ENCODE data around the gene ADGRL3.

The ADGRL3 gene

GRCh38 chr4:61994036-61994435 lies 793.9 kb downstream of the ADGRL3 start:
- no peak overlapping the region for H3K4me3 Mint-ChIP-seq
- H3K36me3 Mint-ChIP-seq (ENCODE audit: insufficient read depth) = no peaks in the 10 kb centered on the region
- DNase-seq (ENCODE audit: low spot score in 2 of 2) = no peak
- H3K27ac Mint-ChIP-seq (ENCODE audit: low read depth) = no peak overlapping the region
- no peaks in the 10 kb centered on the region for H3K27me3 Mint-ChIP-seq
- H3K9me3 Mint-ChIP-seq = peaks cover 6% of the 10 kb centered on the region
- H3K4me1 Mint-ChIP-seq = no peaks in the 10 kb centered on the region
- no peak for ATAC-seq (replicated peaks; ENCODE audit: extremely low read depth, poor library complexity, severe bottlenecking)

- Mint-ChIP-seq H3K4me3 (no peak overlapping the region), H3K4me1 (no peaks in the 10 kb centered on the region), H3K27me3 (no peaks in the 10 kb centered on the region), H3K36me3 (ENCODE audit: insufficient read depth) (no peaks in the 10 kb centered on the region), H3K9me3 (peaks cover 6% of the 10 kb centered on the region), H3K27ac (ENCODE audit: low read depth) (no peak overlapping the region)
- ATAC-seq (replicated peaks; ENCODE audit: extremely low read depth, poor library complexity, severe bottlenecking) (no peak), DNase-seq (ENCODE audit: low spot score in 2 of 2) (no peak)
These were observed 795.7 kb downstream of the ADGRL3 start for GRCh38 chr4:61995717-61996340.

GRCh38 chr4:61996943-61997342 lies 796.8 kb downstream of the ADGRL3 start:
- Mint-ChIP-seq H3K36me3 (ENCODE audit: insufficient read depth) (no peaks in the 10 kb centered on the region), H3K9me3 (peaks cover 8% of the 10 kb centered on the region), H3K27ac (ENCODE audit: low read depth) (no peak overlapping the region), H3K4me1 (no peaks in the 10 kb centered on the region), H3K4me3 (no peak overlapping the region), H3K27me3 (no peaks in the 10 kb centered on the region)
- DNase-seq (ENCODE audit: low spot score in 2 of 2) (no peak), ATAC-seq (replicated peaks; ENCODE audit: extremely low read depth, poor library complexity, severe bottlenecking) (no peak)

GRCh38 chr4:61997831-61998230 lies 797.7 kb downstream of the ADGRL3 start:
- Mint-ChIP-seq H3K4me1 (no peaks in the 10 kb centered on the region), H3K27ac (ENCODE audit: low read depth) (no peak overlapping the region), H3K9me3 (peaks cover 11% of the 10 kb centered on the region), H3K27me3 (no peaks in the 10 kb centered on the region), H3K36me3 (ENCODE audit: insufficient read depth) (no peaks in the 10 kb centered on the region), H3K4me3 (no peak overlapping the region)
- DNase-seq (ENCODE audit: low spot score in 2 of 2) (no peak), ATAC-seq (replicated peaks; ENCODE audit: extremely low read depth, poor library complexity, severe bottlenecking) (no peak)

- ATAC-seq (replicated peaks; ENCODE audit: extremely low read depth, poor library complexity, severe bottlenecking) (no peak), DNase-seq (ENCODE audit: low spot score in 2 of 2) (no peak)
- peaks cover 24% of the 10 kb centered on the region for H3K9me3 Mint-ChIP-seq
- no peak overlapping the region for H3K27ac Mint-ChIP-seq (ENCODE audit: low read depth)
- H3K27me3 Mint-ChIP-seq = no peaks in the 10 kb centered on the region
- H3K4me3 Mint-ChIP-seq = no peak overlapping the region
- no peaks in the 10 kb centered on the region for H3K36me3 Mint-ChIP-seq (ENCODE audit: insufficient read depth)
- H3K4me1 Mint-ChIP-seq = no peaks in the 10 kb centered on the region
These were observed 803.6 kb downstream of the ADGRL3 start for GRCh38 chr4:62003695-62004094.

- DNase-seq (ENCODE audit: low spot score in 2 of 2) (no peak), ATAC-seq (replicated peaks; ENCODE audit: extremely low read depth, poor library complexity, severe bottlenecking) (no peak)
- H3K27me3 Mint-ChIP-seq = no peaks in the 10 kb centered on the region
- no peak overlapping the region for H3K27ac Mint-ChIP-seq (ENCODE audit: low read depth)
- H3K4me3 Mint-ChIP-seq = no peak overlapping the region
- no peaks in the 10 kb centered on the region for H3K4me1 Mint-ChIP-seq
- H3K36me3 Mint-ChIP-seq (ENCODE audit: insufficient read depth) = no peaks in the 10 kb centered on the region
- peaks cover 24% of the 10 kb centered on the region for H3K9me3 Mint-ChIP-seq
These were observed 804.8 kb downstream of the ADGRL3 start for GRCh38 chr4:62004881-62005280.

- H3K4me3 Mint-ChIP-seq = no peak overlapping the region
- H3K9me3 Mint-ChIP-seq = peaks cover 24% of the 10 kb centered on the region
- no peaks in the 10 kb centered on the region for H3K27me3 Mint-ChIP-seq
- H3K4me1 Mint-ChIP-seq = no peaks in the 10 kb centered on the region
- H3K27ac Mint-ChIP-seq (ENCODE audit: low read depth) = no peak overlapping the region
- ATAC-seq (replicated peaks; ENCODE audit: extremely low read depth, poor library complexity, severe bottlenecking) = no peak
- no peak for DNase-seq (ENCODE audit: low spot score in 2 of 2)
- no peaks in the 10 kb centered on the region for H3K36me3 Mint-ChIP-seq (ENCODE audit: insufficient read depth)
These were observed 806.0 kb downstream of the ADGRL3 start for GRCh38 chr4:62006108-62006507.

GRCh38 chr4:62015043-62015739 lies 815.1 kb downstream of the ADGRL3 start:
- no peak for DNase-seq (ENCODE audit: low spot score in 2 of 2)
- Mint-ChIP-seq H3K36me3 (ENCODE audit: insufficient read depth) (no peaks in the 10 kb centered on the region), H3K27ac (ENCODE audit: low read depth) (no peak overlapping the region), H3K27me3 (no peaks in the 10 kb centered on the region), H3K9me3 (peaks cover 30% of the 10 kb centered on the region), H3K4me3 (no peak overlapping the region), H3K4me1 (no peaks in the 10 kb centered on the region)
- ATAC-seq (replicated peaks; ENCODE audit: extremely low read depth, poor library complexity, severe bottlenecking) = no peak

GRCh38 chr4:62018537-62018936 lies 818.4 kb downstream of the ADGRL3 start:
- DNase-seq (ENCODE audit: low spot score in 2 of 2) (no peak), ATAC-seq (replicated peaks; ENCODE audit: extremely low read depth, poor library complexity, severe bottlenecking) (no peak)
- Mint-ChIP-seq H3K4me3 (no peak overlapping the region), H3K27ac (ENCODE audit: low read depth) (no peak overlapping the region), H3K27me3 (no peaks in the 10 kb centered on the region), H3K36me3 (ENCODE audit: insufficient read depth) (no peaks in the 10 kb centered on the region), H3K9me3 (peaks cover 21% of the 10 kb centered on the region), H3K4me1 (no peaks in the 10 kb centered on the region)

GRCh38 chr4:62023633-62024032 lies 823.5 kb downstream of the ADGRL3 start:
- Mint-ChIP-seq H3K27ac (ENCODE audit: low read depth) (no peak overlapping the region), H3K4me1 (no peaks in the 10 kb centered on the region), H3K27me3 (no peaks in the 10 kb centered on the region), H3K36me3 (ENCODE audit: insufficient read depth) (no peaks in the 10 kb centered on the region), H3K4me3 (no peak overlapping the region), H3K9me3 (peaks cover 7% of the 10 kb centered on the region)
- no peak for ATAC-seq (replicated peaks; ENCODE audit: extremely low read depth, poor library complexity, severe bottlenecking)
- DNase-seq (ENCODE audit: low spot score in 2 of 2) = no peak

- Mint-ChIP-seq H3K4me1 (no peaks in the 10 kb centered on the region), H3K27ac (ENCODE audit: low read depth) (no peak overlapping the region), H3K4me3 (no peak overlapping the region), H3K9me3 (peaks cover 11% of the 10 kb centered on the region), H3K36me3 (ENCODE audit: insufficient read depth) (no peaks in the 10 kb centered on the region), H3K27me3 (no peaks in the 10 kb centered on the region)
- ATAC-seq (replicated peaks; ENCODE audit: extremely low read depth, poor library complexity, severe bottlenecking) = no peak
- no peak for DNase-seq (ENCODE audit: low spot score in 2 of 2)
These were observed 828.6 kb downstream of the ADGRL3 start for GRCh38 chr4:62028745-62029144.

- no peak for DNase-seq (ENCODE audit: low spot score in 2 of 2)
- H3K36me3 Mint-ChIP-seq (ENCODE audit: insufficient read depth) = no peaks in the 10 kb centered on the region
- no peak overlapping the region for H3K4me3 Mint-ChIP-seq
- H3K27me3 Mint-ChIP-seq = no peaks in the 10 kb centered on the region
- ATAC-seq (replicated peaks; ENCODE audit: extremely low read depth, poor library complexity, severe bottlenecking) = no peak
- no peaks in the 10 kb centered on the region for H3K4me1 Mint-ChIP-seq
- H3K27ac Mint-ChIP-seq (ENCODE audit: low read depth) = no peak overlapping the region
- H3K9me3 Mint-ChIP-seq = peaks cover 17% of the 10 kb centered on the region
These were observed 830.8 kb downstream of the ADGRL3 start for GRCh38 chr4:62030958-62031357.

- no peak overlapping the region for H3K4me3 Mint-ChIP-seq
- H3K4me1 Mint-ChIP-seq = no peaks in the 10 kb centered on the region
- no peaks in the 10 kb centered on the region for H3K27me3 Mint-ChIP-seq
- DNase-seq (ENCODE audit: low spot score in 2 of 2) (no peak), ATAC-seq (replicated peaks; ENCODE audit: extremely low read depth, poor library complexity, severe bottlenecking) (no peak)
- H3K27ac Mint-ChIP-seq (ENCODE audit: low read depth) = no peak overlapping the region
- peaks cover 17% of the 10 kb centered on the region for H3K9me3 Mint-ChIP-seq
- H3K36me3 Mint-ChIP-seq (ENCODE audit: insufficient read depth) = no peaks in the 10 kb centered on the region
These were observed 837.4 kb downstream of the ADGRL3 start for GRCh38 chr4:62037571-62037970.
